ENCODE results near the gene RBP5.

RBP5 gene

GRCh38 chr12:7143564-7143963 is 14.9 kb upstream of the RBP5 start:
- H3K9me3 ChIP-seq (ENCODE audit: control insufficient read depth, low read length) = no peaks in the 10 kb centered on the region
- no peak overlapping the region for H3K9ac ChIP-seq (ENCODE audit: low read length)
- H3K4me1 ChIP-seq (ENCODE audit: control insufficient read depth, insufficient read depth, low read length) = no peaks in the 10 kb centered on the region
- H3K36me3 ChIP-seq (ENCODE audit: control insufficient read depth, insufficient read depth, low read length) = no peaks in the 10 kb centered on the region
- no peak overlapping the region for H3K4me3 ChIP-seq (ENCODE audit: low read length)
- H3K27me3 ChIP-seq (ENCODE audit: control insufficient read depth, insufficient read depth, low read length) = no peaks in the 10 kb centered on the region

GRCh38 chr12:7142809-7143465 is 14.2 kb upstream of the RBP5 start:
- Histone ChIP-seq H3K4me1 (ENCODE audit: control insufficient read depth, insufficient read depth, low read length) (no peaks in the 10 kb centered on the region), H3K9ac (ENCODE audit: low read length) (no peak overlapping the region), H3K9me3 (ENCODE audit: control insufficient read depth, low read length) (no peaks in the 10 kb centered on the region), H3K36me3 (ENCODE audit: control insufficient read depth, insufficient read depth, low read length) (no peaks in the 10 kb centered on the region), H3K27me3 (ENCODE audit: control insufficient read depth, insufficient read depth, low read length) (no peaks in the 10 kb centered on the region), H3K4me3 (ENCODE audit: low read length) (no peak overlapping the region)

GRCh38 chr12:7142056-7142644 is 13.5 kb upstream of the RBP5 start:
- H3K36me3 ChIP-seq (ENCODE audit: control insufficient read depth, insufficient read depth, low read length) = no peaks in the 10 kb centered on the region
- no peaks in the 10 kb centered on the region for H3K27me3 ChIP-seq (ENCODE audit: control insufficient read depth, insufficient read depth, low read length)
- H3K9me3 ChIP-seq (ENCODE audit: control insufficient read depth, low read length) = no peaks in the 10 kb centered on the region
- no peak overlapping the region for H3K9ac ChIP-seq (ENCODE audit: low read length)
- H3K4me3 ChIP-seq (ENCODE audit: low read length) = no peak overlapping the region
- no peaks in the 10 kb centered on the region for H3K4me1 ChIP-seq (ENCODE audit: control insufficient read depth, insufficient read depth, low read length)

- H3K36me3 ChIP-seq (ENCODE audit: control insufficient read depth, insufficient read depth, low read length) = no peaks in the 10 kb centered on the region
- H3K9me3 ChIP-seq (ENCODE audit: control insufficient read depth, low read length) = no peaks in the 10 kb centered on the region
- H3K9ac ChIP-seq (ENCODE audit: low read length) = no peak overlapping the region
- no peaks in the 10 kb centered on the region for H3K4me1 ChIP-seq (ENCODE audit: control insufficient read depth, insufficient read depth, low read length)
- H3K4me3 ChIP-seq (ENCODE audit: low read length) = no peak overlapping the region
- no peaks in the 10 kb centered on the region for H3K27me3 ChIP-seq (ENCODE audit: control insufficient read depth, insufficient read depth, low read length)
Observed at GRCh38 chr12:7141351-7142005, 12.8 kb upstream of the RBP5 start.

DNA sequence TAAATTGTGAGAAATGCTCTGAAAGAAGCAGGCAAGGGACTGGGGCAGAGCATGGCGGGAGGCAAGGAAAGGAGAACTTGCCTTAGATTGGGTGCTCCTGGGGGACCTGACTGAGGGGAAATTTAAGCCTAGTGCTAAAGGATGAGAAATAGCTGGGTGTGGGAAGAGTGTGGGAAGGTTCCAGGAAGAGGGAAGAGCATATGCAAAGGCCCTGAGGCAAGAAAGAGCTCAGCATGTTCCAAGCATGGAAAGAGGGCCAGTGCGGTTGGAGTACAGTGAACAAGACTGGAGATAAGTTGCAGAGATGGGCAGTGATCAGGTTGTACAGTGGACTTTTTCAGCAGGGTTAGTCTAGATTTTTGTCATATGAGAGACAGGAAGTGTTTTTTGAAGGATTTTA is 10.5 kb upstream of the RBP5 start:
- Histone ChIP-seq H3K27me3 (ENCODE audit: control insufficient read depth, insufficient read depth, low read length) (no peaks in the 10 kb centered on the region), H3K4me3 (ENCODE audit: low read length) (no peak overlapping the region), H3K4me1 (ENCODE audit: control insufficient read depth, insufficient read depth, low read length) (no peaks in the 10 kb centered on the region), H3K9ac (ENCODE audit: low read length) (no peak overlapping the region), H3K36me3 (ENCODE audit: control insufficient read depth, insufficient read depth, low read length) (peaks cover 5% of the 10 kb centered on the region), H3K9me3 (ENCODE audit: control insufficient read depth, low read length) (no peaks in the 10 kb centered on the region)

DNA sequence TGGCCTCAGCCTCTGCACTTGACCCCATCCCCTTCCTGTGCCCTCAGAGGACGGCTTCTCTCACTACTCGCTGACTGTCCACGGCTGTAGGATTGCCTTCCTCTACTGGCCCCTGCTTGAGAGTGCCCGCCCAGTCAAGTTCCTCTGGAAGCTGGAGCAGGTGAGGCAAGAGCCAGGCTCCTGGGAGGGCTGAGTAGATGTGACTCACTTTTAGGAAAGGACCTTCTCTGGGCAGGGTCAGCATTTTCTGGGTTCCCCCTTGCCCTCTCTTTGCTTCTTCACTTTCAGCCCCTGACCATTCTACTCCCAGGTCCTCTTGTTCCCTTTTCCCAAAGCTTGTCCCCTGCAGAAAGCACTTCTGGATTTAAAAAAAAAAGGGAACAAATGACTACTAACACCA is 9.2 kb upstream of the RBP5 start:
- Histone ChIP-seq H3K27me3 (ENCODE audit: control insufficient read depth, insufficient read depth, low read length) (no peaks in the 10 kb centered on the region), H3K4me1 (ENCODE audit: control insufficient read depth, insufficient read depth, low read length) (no peaks in the 10 kb centered on the region), H3K4me3 (ENCODE audit: low read length) (no peak overlapping the region), H3K9me3 (ENCODE audit: control insufficient read depth, low read length) (no peaks in the 10 kb centered on the region), H3K36me3 (ENCODE audit: control insufficient read depth, insufficient read depth, low read length) (peaks cover 5% of the 10 kb centered on the region), H3K9ac (ENCODE audit: low read length) (no peak overlapping the region)

- Histone ChIP-seq H3K9ac (ENCODE audit: low read length) (no peak overlapping the region), H3K4me3 (ENCODE audit: low read length) (no peak overlapping the region), H3K9me3 (ENCODE audit: control insufficient read depth, low read length) (no peaks in the 10 kb centered on the region), H3K36me3 (ENCODE audit: control insufficient read depth, insufficient read depth, low read length) (peaks cover 5% of the 10 kb centered on the region), H3K27me3 (ENCODE audit: control insufficient read depth, insufficient read depth, low read length) (no peaks in the 10 kb centered on the region), H3K4me1 (ENCODE audit: control insufficient read depth, insufficient read depth, low read length) (no peaks in the 10 kb centered on the region)
Observed at GRCh38 chr12:7136676-7137075, 8.0 kb upstream of the RBP5 start.

DNA sequence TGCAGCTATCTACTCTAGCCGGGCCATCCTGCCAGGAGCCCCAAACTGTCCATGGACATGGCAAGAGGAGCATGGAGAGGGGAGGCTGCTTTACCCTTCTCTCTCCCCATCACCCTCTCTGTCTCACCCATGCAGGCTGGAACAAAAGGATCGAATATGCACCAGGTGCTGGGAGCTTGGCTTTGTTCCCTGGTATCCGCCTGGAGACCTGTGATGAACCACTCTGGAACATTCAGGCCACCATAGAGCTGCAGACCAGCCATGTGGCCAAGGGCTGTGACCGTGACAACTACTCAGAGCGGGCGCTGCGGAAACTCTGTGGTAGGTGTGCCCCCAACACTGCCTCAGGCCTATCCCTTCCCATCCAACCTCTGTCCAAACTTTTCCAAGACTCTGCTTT is 7.4 kb upstream of the RBP5 start:
- peaks cover 3% of the 10 kb centered on the region for H3K4me1 ChIP-seq (ENCODE audit: control insufficient read depth, insufficient read depth, low read length)
- no peaks in the 10 kb centered on the region for H3K9me3 ChIP-seq (ENCODE audit: control insufficient read depth, low read length)
- H3K9ac ChIP-seq (ENCODE audit: low read length) = no peak overlapping the region
- H3K4me3 ChIP-seq (ENCODE audit: low read length) = no peak overlapping the region
- peaks cover 4% of the 10 kb centered on the region for H3K27me3 ChIP-seq (ENCODE audit: control insufficient read depth, insufficient read depth, low read length)
- H3K36me3 ChIP-seq (ENCODE audit: control insufficient read depth, insufficient read depth, low read length) = peaks cover 5% of the 10 kb centered on the region

DNA sequence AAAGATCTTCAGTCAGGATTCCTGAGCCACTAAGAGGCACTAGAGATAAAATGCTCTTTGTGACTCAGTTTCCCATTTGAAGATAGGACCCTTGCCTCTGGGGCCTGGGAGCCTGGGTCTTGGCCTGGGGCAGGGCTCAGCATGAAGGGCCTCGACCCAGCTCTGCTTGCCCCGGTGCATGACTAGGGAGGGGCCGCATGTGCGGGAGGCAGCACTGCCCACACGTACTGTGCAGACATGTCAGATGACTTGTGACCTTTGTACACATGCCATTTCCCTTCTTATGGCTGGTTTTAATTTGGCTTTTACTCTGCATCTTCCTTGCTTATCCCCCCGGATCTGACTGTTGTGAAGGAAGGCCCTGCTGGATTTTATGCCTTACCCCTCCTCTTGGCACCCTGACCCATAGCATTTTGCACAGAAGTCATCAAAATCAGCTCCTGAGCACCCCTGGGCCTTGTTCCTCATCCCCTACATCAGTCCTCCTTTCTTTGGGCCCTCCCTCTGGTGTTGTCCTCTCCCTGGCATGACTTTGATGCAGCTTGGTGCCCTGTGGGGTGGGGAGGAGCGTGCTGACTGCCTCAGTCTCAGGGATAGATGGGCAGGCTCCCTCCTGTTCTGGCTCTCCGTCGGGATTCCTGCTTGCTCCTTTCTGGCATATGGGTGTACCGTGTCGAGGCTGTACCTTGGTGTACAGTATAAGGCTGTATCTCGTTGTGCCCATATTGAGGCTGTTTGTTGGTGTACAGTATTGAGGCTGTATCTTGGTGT is 5.9 kb upstream of the RBP5 start:
- peaks cover 5% of the 10 kb centered on the region for H3K36me3 ChIP-seq (ENCODE audit: control insufficient read depth, insufficient read depth, low read length)
- no peaks in the 10 kb centered on the region for H3K9me3 ChIP-seq (ENCODE audit: control insufficient read depth, low read length)
- H3K27me3 ChIP-seq (ENCODE audit: control insufficient read depth, insufficient read depth, low read length) = peaks cover 19% of the 10 kb centered on the region
- no peak overlapping the region for H3K9ac ChIP-seq (ENCODE audit: low read length)
- H3K4me3 ChIP-seq (ENCODE audit: low read length) = no peak overlapping the region
- peaks cover 18% of the 10 kb centered on the region for H3K4me1 ChIP-seq (ENCODE audit: control insufficient read depth, insufficient read depth, low read length)

DNA sequence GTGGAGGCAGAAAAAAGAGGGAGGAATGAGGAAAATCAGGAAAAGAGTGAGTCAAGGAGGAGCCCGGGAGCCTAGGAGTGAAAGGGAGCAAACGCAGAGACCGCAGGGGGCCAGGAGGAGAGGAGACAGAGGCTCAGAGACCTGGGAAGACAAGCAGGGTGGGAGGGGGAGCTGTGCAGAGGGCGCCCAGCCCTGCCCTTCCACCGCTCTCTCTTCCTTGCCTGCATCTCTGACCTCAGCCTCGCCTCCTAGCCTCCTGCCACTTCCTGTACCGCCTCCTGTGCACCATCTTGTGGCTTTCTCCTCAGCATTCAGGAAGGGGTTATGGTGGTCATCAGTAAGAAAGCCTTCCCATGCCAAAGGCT is 2.8 kb upstream of the RBP5 start:
- peaks cover 5% of the 10 kb centered on the region for H3K36me3 ChIP-seq (ENCODE audit: control insufficient read depth, insufficient read depth, low read length)
- no peak overlapping the region for H3K9ac ChIP-seq (ENCODE audit: low read length)
- no peak overlapping the region for H3K4me3 ChIP-seq (ENCODE audit: low read length)
- H3K27me3 ChIP-seq (ENCODE audit: control insufficient read depth, insufficient read depth, low read length) = peaks cover 29% of the 10 kb centered on the region
- peaks cover 25% of the 10 kb centered on the region for H3K4me1 ChIP-seq (ENCODE audit: control insufficient read depth, insufficient read depth, low read length)
- no peaks in the 10 kb centered on the region for H3K9me3 ChIP-seq (ENCODE audit: control insufficient read depth, low read length)

DNA sequence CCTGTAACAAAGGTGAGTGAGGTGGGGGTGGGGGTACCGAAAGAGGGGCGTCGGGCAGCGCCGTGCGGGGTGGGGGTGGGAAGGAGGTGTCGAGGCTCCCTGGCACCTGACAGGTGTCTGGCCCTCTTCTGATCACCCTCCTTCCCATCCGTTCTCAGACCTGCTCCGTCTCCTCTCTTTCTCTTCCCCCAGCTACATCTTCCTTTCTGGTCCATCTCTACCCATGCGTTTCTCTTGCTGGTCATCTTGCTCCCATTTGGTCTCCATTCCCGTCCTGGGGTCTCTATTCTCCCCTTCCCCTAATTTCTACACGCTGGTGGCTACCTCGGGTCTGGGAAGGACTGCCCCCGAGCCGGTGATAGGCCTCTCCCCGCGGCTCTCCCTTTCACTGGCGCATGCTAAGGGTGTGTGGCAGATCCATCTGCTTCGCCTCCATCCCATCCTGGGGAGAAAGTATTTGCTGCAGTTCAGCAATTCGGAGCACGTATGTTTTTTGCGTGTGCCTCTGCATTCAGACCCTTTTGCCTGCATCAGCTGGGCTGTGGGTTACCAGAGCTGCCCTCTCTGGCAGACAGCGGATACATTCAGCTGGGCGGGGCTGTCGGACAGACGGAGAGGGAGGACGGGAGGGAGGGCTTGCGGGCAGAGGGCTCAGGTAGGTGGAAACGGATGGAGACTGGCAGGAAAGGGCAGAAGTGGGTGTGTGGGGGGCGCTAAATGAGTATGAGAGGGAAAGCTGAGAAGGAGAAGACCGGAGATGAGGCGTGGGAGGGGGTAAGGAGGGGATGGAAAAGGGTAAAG is 2.2 kb upstream of the RBP5 start:
- Histone ChIP-seq H3K9me3 (ENCODE audit: control insufficient read depth, low read length) (no peaks in the 10 kb centered on the region), H3K36me3 (ENCODE audit: control insufficient read depth, insufficient read depth, low read length) (peaks cover 5% of the 10 kb centered on the region), H3K27me3 (ENCODE audit: control insufficient read depth, insufficient read depth, low read length) (peaks cover 29% of the 10 kb centered on the region), H3K4me3 (ENCODE audit: low read length) (peak overlapping the region; percentile 56), H3K4me1 (ENCODE audit: control insufficient read depth, insufficient read depth, low read length) (peaks cover 25% of the 10 kb centered on the region), H3K9ac (ENCODE audit: low read length) (peak overlapping the region; percentile 72)

Data from mucosa of stomach (tissue), 1 donor.